Ovary (tissue), 9 donors: ENCODE results near the gene UNCX. TPM values are rescaled to one million over a fixed set of nuclear protein-coding genes. Genes with fewer than 3 reads are reported as not detected.
"Not testable (repeated sequence)": the region's sequence is repeated elsewhere in the genome, so short reads cannot be mapped to it uniquely, and the experiment has no call there.

ENCODE experiments used
- DNase-seq, 5 donors: peaks; one replicate each; pipeline ENCODE4 v3.0.0-alpha.2; 2019 to 2020
- H3K27ac ChIP-seq, 2 donors: fragments of 200-600 bp; one replicate each; pipeline versions ENCODE4 v1.5.1 to v1.8.0; 2019 to 2022
- H3K27me3 ChIP-seq: fragments of 200-600 bp; one replicate; pipeline ENCODE4 v1.8.0; 2022
- H3K36me3 ChIP-seq: fragments of 200-600 bp; sonication (generic); one replicate; pipeline ENCODE4 v1.5.1; 2019
- H3K4me1 ChIP-seq: one replicate; pipeline ENCODE4 v1.8.1; 2013; ENCODE audit warnings: mild to moderate bottlenecking, moderate library complexity; ENCODE audit not compliant: insufficient read depth
- H3K4me3 ChIP-seq: fragments of 200-600 bp; sonication (generic); one replicate; pipeline ENCODE4 v1.5.1; 2017
- H3K9me3 ChIP-seq, 2 donors: fragments of 200-600 bp in 1 of 2; sonication (generic) in 1 of 2; one replicate each; pipeline versions ENCODE4 v1.5.1 to v1.8.1; 2013 to 2019; ENCODE audit warnings: mild to moderate bottlenecking in 1 of 2, moderate library complexity in 1 of 2
- EP300 ChIP-seq: sonication (generic); formaldehyde crosslinking; IDR thresholded peaks from one replicate; pipeline ENCODE4 v1.6.1; 2017; ENCODE audit warnings: antibody characterized with exemption
- POLR2A ChIP-seq: fragments of 450-650 bp; IDR thresholded peaks from one replicate; pipeline ENCODE4 v1.6.1; 2017; ENCODE audit warnings: antibody characterized with exemption, mild to moderate bottlenecking, moderate library complexity
- WGBS, 3 donors: extraction: QIAGEN DNeasy Blood & Tissue Kit in 1 of 3; methylation state at CpG; one replicate each; pipeline versions ENCODE4 v1.1.5 to v1.1.7; 2013 to 2017; 5-methylcytosine and 5-hydroxymethylcytosine counted together
- intact Hi-C, 4 donors: fragments of 100-400 bp; cut with DNase I; formaldehyde crosslinking; loops; one replicate each; pipeline versions ENCODE4 v1.11.0 to v1.15.1; 2022 to 2023
- polyA plus RNA-seq, 2 donors: library from polyadenylated mRNA; stranded (reverse); fragments of 200-250 nt in 1 of 2; fragments of 350-450 nt in 1 of 2; fragmentation: Illumina TruSeq in 1 of 2; extraction: RNeasy Lipid Tissue Mini Kit (QIAGEN cat#74804) in 1 of 2; gene quantifications; one replicate each; pipeline ENCODE4 v1.2.3, GENCODE V29; 2013 to 2014
- total RNA-seq, 7 donors: library from RNA; depleted of rRNA in 2 of 7; stranded (reverse); fragments of >200 nt in 2 of 7; fragmentation: NEBNext Ultra II Directional in 3 of 7; extraction: Animal tissue kit (Norgen Biotek cat#: 25700) in 3 of 7; gene quantifications; one replicate each; pipeline versions ENCODE4 v1.1.0 to v1.2.4, GENCODE V29; 2016 to 2023
- TF ChIP-seq, protein P1 (sequence below), 3 donors: fragments of 450-650 bp in 2 of 3; fragments of 200-600 bp in 1 of 3; IDR thresholded peaks; one replicate each; pipeline versions ENCODE4 v1.5.1 to v1.8.0; 2016 to 2022; ENCODE audit warnings: antibody characterized with exemption in 3 of 3, mild to moderate bottlenecking in 1 of 3
- donor health status: DM: no; HTN: no; CAD: no; lungs with moderate emphysema.
- donor health status: DM: no; HTN: no; CAD: no.
- donor health status: Bipolar disorder and iron deficiency.
- donor health status: DM: yes; HTN: yes; CAD: no.
- donor health status: DM: no; HTN: no; CAD: no.
- donor health status: DM: yes; HTN: yes; CAD: no.

Gene UNCX
- total and polyA plus RNA-seq, 9 donors = not detected

DNA sequence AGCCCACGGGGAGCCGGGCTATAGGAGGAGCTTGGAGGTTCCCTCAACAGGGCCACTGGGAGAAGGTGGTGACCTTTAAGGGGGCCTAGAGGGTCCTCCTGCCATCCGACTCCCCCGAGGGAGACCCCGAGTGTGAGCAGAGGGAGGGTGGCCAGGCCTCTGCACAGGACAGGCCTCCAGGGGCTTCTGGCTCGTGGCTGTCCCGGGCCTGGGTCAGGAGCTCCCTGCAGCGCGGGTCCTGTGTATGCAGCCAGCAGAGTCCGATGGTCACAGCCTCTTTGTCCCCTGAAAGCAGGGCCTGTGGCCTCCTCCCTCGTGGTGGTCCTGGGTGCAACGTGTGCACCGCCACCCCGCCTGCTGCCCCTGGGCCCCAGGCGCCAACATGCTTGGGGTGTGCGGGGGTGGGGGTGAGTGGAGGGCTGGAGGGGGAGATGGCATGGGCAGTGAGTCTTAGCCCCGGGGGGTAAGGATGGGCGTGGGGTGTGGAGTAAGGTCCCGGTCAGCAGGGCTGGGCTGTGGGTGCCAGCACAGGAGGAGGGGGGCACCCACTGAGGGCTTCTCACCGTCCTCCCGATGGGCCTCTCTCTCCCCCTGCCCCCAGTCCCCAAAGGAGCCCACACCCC is 27.1 kb downstream of the UNCX start:
- Histone ChIP-seq H3K27me3 (no peaks in the 10 kb centered on the region), H3K4me3 (no peak overlapping the region), H3K27ac (no peak overlapping the region), H3K4me1 (no peaks in the 10 kb centered on the region), H3K36me3 (no peaks in the 10 kb centered on the region), H3K9me3 (no peaks in the 10 kb centered on the region)
- DNase-seq = no peak
- intact Hi-C loops = loop anchor here in 1 of 4 donors (10.0 kb wide), 1 partner anchor 345 kb away; no protein-coding TSS in a partner anchor
- TF ChIP-seq POLR2A (no peak), EP300 (no peak)
- TF ChIP-seq, protein P1, sequence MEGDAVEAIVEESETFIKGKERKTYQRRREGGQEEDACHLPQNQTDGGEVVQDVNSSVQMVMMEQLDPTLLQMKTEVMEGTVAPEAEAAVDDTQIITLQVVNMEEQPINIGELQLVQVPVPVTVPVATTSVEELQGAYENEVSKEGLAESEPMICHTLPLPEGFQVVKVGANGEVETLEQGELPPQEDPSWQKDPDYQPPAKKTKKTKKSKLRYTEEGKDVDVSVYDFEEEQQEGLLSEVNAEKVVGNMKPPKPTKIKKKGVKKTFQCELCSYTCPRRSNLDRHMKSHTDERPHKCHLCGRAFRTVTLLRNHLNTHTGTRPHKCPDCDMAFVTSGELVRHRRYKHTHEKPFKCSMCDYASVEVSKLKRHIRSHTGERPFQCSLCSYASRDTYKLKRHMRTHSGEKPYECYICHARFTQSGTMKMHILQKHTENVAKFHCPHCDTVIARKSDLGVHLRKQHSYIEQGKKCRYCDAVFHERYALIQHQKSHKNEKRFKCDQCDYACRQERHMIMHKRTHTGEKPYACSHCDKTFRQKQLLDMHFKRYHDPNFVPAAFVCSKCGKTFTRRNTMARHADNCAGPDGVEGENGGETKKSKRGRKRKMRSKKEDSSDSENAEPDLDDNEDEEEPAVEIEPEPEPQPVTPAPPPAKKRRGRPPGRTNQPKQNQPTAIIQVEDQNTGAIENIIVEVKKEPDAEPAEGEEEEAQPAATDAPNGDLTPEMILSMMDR (IDR thresholded peaks at IDR 0.05) = no peak
- 51 to 66% (median 64%) methylated on average over 21 of the region's 21 CpGs for WGBS, 3 donors

DNA sequence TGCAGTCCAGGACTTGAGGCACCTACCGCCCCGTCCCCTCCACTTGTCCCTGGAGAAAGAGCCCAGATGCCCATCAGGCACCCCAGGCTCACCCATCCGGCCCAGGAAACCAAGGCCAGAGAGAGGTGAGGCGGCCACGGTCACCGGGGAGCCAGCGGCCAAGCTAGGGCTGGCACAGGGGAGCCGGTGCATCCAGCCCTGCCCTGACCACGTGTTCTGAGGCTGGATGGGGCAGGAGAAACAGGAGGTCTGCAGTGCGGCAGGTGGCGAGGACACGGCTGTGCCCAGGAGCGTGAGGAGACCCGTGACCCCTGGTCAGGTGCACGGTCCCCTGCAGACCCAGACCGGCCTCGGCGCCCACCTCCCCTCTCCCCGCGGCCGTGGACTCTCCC is 27.6 kb downstream of the UNCX start:
- Histone ChIP-seq H3K27me3 (no peaks in the 10 kb centered on the region), H3K9me3 (no peaks in the 10 kb centered on the region), H3K4me3 (no peak overlapping the region), H3K27ac (no peak overlapping the region), H3K4me1 (no peaks in the 10 kb centered on the region), H3K36me3 (no peaks in the 10 kb centered on the region)
- DNase-seq = no peak
- intact Hi-C loops = loop anchor here in 1 of 4 donors (10.0 kb wide), 1 partner anchor 345 kb away; no protein-coding TSS in a partner anchor
- 44 to 54% (median 44%) methylated on average over 21 of the region's 21 CpGs for WGBS, 3 donors
- no peak for TF ChIP-seq EP300
- no peak for TF ChIP-seq POLR2A
- TF ChIP-seq, protein P1 (IDR thresholded peaks at IDR 0.05) = no peak

DNA sequence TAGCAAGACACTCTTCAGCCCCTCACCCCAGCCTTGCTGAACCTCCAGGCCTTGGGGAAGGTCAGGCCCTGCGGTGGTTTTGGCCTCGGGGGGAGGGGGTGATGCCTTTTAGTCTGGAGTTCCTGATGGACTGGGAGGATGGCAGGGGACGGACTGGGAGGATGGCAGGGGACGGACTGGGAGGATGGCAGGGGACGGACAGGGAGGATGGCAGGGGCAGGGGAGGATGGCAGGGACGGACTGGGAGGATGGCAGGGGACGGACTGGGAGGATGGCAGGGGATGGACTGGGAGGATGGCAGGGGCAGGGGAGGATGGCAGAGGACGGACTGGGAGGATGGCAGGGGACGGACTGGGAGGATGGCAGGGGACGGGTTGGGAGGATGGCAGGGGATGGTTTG is 28.4 kb downstream of the UNCX start:
- not testable (repeated sequence) for H3K27ac ChIP-seq, H3K4me1 ChIP-seq, H3K4me3 ChIP-seq, DNase-seq, H3K27me3 ChIP-seq, H3K9me3 ChIP-seq, H3K36me3 ChIP-seq
- 47 to 60% (median 56%) methylated on average over 10 of the region's 10 CpGs for WGBS, 3 donors
- intact Hi-C loops = loop anchor here in 1 of 4 donors (10.0 kb wide), 1 partner anchor 344 kb away; no protein-coding TSS in a partner anchor

DNA sequence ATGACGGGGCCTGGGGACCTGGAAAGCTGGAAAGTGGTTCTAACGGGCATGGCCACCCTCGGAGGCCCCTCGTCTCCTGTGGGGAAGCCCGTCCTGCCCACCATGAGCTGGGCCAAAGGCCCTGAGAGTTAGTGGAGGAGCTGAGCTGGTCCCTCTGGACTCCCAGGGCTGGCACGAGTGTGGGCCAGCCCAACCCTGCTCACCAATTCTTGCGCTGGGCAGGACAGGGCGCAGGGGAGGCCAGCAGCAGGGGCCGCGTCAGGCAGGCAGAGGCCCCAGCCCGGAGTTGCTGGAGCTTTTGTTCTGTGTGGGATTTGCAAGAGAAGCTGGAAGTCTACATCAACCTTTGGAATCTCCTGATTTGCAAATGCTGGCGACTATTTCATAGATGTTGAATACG is 29.8 kb downstream of the UNCX start:
- DNase-seq = no peak
- no peak overlapping the region for H3K27ac ChIP-seq
- H3K4me1 ChIP-seq = no peaks in the 10 kb centered on the region
- H3K27me3 ChIP-seq = no peaks in the 10 kb centered on the region
- no peaks in the 10 kb centered on the region for H3K9me3 ChIP-seq
- no peak overlapping the region for H3K4me3 ChIP-seq
- H3K36me3 ChIP-seq = no peaks in the 10 kb centered on the region
- TF ChIP-seq, protein P1 (IDR thresholded peaks at IDR 0.05) = no peak
- TF ChIP-seq POLR2A (no peak), EP300 (no peak)
- intact Hi-C loops = loop anchor here in 1 of 4 donors (10.0 kb wide), 1 partner anchor 342 kb away; no protein-coding TSS in a partner anchor
- 70 to 77% (median 72%) methylated on average over 12 to 13 of the region's 13 CpGs for WGBS, 3 donors

DNA sequence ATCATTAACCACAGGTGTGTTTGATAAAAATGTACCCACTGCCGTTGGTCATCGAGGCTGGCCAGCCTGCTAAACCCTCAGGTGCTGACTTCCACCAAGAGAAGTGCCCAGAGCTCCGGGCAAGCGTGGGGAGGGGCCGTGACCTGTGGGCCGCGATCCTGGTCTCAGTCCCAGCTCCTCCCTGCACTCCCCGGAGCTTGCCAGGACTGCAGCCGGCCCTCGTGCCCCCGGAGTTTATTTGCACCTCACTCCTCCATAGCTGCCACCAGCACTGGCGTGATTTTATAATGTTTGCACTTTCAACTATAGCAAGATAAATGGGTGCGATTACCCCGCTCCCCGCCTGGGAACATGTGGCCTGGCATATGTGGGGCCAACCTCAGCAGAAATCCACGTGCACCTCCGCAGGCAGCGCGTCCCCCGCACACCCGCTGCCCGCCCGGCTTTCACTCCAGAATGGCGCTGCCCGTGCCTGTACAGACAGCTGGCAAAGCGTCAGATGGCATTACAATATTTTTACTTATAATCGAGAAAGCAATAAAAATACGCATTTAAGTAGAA is 30.8 kb downstream of the UNCX start:
- H3K27me3 ChIP-seq = no peaks in the 10 kb centered on the region
- no peaks in the 10 kb centered on the region for H3K4me1 ChIP-seq
- no peak overlapping the region for H3K4me3 ChIP-seq
- no peaks in the 10 kb centered on the region for H3K36me3 ChIP-seq
- intact Hi-C loops = loop anchor here in 1 of 4 donors (10.0 kb wide), 1 partner anchor 341 kb away; no protein-coding TSS in a partner anchor
- no peak for DNase-seq
- H3K9me3 ChIP-seq = no peaks in the 10 kb centered on the region
- no peak overlapping the region for H3K27ac ChIP-seq
- 62 to 72% (median 63%) methylated on average over 28 of the region's 28 CpGs for WGBS, 3 donors
- TF ChIP-seq EP300 (no peak), POLR2A (no peak)
- TF ChIP-seq, protein P1 (IDR thresholded peaks at IDR 0.05) = no peak
